Breast epithelium (tissue), 3 donors: ENCODE data around the gene SLC35F3.

ENCODE experiments used
- POLR2A ChIP-seq: fragments of 450-650 bp; IDR thresholded peaks from one replicate; pipeline ENCODE4 v1.6.1; 2016; ENCODE audit warnings: antibody characterized with exemption, mild to moderate bottlenecking, moderate library complexity
- TF ChIP-seq, protein P1 (sequence below), 3 donors: fragments of 450-650 bp; IDR thresholded peaks; one replicate each; pipeline ENCODE4 v1.5.1; 2016 to 2017; ENCODE audit warnings: antibody characterized with exemption in 3 of 3, mild to moderate bottlenecking in 3 of 3, moderate library complexity in 3 of 3

DNA sequence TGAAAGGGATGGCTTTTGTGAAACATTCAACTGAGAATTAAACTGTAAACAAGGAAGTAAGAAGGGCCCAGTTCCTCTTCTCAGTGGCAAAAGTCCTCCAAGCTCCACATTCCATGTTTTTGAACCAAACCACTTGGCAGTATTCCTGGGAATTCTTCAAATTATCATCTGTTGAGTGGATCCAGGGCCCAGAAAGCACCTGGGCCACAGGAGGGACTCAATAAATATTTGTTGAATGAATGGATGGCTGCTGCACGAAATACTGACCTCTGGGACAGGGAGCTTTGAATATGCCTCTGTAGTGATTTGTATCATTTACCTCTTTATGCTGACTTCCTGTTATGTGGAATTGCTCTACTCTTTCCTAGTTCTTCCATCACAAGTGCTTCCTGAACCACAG lies 4.7 kb downstream of the SLC35F3 start:
- TF ChIP-seq, protein P1, sequence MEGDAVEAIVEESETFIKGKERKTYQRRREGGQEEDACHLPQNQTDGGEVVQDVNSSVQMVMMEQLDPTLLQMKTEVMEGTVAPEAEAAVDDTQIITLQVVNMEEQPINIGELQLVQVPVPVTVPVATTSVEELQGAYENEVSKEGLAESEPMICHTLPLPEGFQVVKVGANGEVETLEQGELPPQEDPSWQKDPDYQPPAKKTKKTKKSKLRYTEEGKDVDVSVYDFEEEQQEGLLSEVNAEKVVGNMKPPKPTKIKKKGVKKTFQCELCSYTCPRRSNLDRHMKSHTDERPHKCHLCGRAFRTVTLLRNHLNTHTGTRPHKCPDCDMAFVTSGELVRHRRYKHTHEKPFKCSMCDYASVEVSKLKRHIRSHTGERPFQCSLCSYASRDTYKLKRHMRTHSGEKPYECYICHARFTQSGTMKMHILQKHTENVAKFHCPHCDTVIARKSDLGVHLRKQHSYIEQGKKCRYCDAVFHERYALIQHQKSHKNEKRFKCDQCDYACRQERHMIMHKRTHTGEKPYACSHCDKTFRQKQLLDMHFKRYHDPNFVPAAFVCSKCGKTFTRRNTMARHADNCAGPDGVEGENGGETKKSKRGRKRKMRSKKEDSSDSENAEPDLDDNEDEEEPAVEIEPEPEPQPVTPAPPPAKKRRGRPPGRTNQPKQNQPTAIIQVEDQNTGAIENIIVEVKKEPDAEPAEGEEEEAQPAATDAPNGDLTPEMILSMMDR (IDR thresholded peaks at IDR 0.05) = no peak
- TF ChIP-seq POLR2A = no peak
